Lower leg skin (tissue), 4 donors: Measurements from ENCODE around the gene FARS2. TPM values are rescaled to one million over a fixed set of nuclear protein-coding genes. Genes with fewer than 3 reads are reported as not detected.

Experiments
- DNase-seq, 2 donors: peaks; one replicate each; pipeline ENCODE4 v3.0.0-alpha.2; 2019; ENCODE audit warnings: low spot score in 2 of 2
- H3K4me3 ChIP-seq: fragments of 200-600 bp; sonication (generic); 2 replicates; pipeline ENCODE4 v1.5.1; 2017; ENCODE audit warnings: mild to moderate bottlenecking, low read depth; ENCODE audit not compliant: poor library complexity, severe bottlenecking
- POLR2A ChIP-seq, 2 donors: fragments of 450-650 bp; IDR thresholded peaks; one replicate each; pipeline ENCODE4 v1.6.1; 2016 to 2017; ENCODE audit warnings: antibody characterized with exemption in 2 of 2, mild to moderate bottlenecking in 1 of 2, moderate library complexity in 1 of 2
- WGBS, 2 donors: methylation state at CpG; one replicate each; pipeline ENCODE4 v1.1.5; 2018; 5-methylcytosine and 5-hydroxymethylcytosine counted together
- intact Hi-C: fragments of 100-400 bp; cut with DNase I; formaldehyde crosslinking; loops from one replicate; pipeline ENCODE4 v1.15.0; 2023; ENCODE audit warnings: low total_unique reads
- total RNA-seq, 4 donors: library from RNA; depleted of rRNA; stranded (reverse); fragments of >200 nt; gene quantifications; one replicate each; pipeline ENCODE4 v1.1.0, GENCODE V29; 2016
- TF ChIP-seq, protein P1 (sequence below), 3 donors: fragments of 450-650 bp; IDR thresholded peaks; one replicate each; pipeline ENCODE4 v1.5.1; 2016; ENCODE audit warnings: antibody characterized with exemption in 3 of 3, mild to moderate bottlenecking in 3 of 3, moderate library complexity in 2 of 3

The FARS2 gene
- total RNA-seq, 4 donors from 2014 or later = 7.0 to 14.7 (median 11.1) TPM

DNA sequence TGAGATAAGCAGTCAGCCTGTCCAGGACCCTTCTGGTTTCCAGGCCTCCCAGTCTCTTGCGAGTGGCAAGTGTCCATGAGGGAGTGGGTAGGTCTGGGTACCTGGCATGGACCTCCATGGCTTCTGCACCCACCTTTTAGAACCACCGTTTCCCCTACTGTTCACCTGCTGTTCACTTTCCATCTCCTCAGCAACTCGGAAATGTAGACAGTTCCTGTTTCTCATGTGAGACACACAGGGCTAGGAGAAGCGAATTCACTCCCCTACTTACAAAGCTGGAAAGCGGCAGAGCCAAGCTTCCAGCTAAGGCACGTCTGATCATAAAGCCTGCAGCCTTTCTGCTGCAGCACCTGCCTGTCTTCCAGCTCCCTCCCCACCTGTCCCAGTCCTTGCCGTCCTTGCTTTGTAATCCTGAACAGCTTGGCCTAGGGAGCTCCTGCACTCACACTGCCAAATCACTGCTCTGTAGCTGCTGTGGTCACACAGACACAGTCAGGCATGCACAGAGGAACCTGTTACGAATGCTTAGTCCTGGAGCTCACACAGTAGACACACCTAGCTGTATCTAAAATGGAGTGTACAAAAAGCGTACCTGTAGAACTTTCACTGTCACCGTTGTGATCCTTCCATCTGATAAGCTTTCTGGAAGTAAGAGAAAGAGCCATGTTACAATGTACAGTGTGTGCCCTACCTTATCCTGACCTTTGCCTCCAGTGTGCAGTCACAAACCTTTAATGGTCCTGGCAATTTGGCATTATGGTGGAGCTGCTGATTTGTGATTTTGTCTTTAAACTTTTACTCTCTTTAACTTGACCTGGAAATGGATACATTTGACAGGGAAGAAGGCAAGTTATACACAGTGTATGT, 451.3 kb downstream of the FARS2 start:
- intact Hi-C loops = no loop called here
- TF ChIP-seq, protein P1, sequence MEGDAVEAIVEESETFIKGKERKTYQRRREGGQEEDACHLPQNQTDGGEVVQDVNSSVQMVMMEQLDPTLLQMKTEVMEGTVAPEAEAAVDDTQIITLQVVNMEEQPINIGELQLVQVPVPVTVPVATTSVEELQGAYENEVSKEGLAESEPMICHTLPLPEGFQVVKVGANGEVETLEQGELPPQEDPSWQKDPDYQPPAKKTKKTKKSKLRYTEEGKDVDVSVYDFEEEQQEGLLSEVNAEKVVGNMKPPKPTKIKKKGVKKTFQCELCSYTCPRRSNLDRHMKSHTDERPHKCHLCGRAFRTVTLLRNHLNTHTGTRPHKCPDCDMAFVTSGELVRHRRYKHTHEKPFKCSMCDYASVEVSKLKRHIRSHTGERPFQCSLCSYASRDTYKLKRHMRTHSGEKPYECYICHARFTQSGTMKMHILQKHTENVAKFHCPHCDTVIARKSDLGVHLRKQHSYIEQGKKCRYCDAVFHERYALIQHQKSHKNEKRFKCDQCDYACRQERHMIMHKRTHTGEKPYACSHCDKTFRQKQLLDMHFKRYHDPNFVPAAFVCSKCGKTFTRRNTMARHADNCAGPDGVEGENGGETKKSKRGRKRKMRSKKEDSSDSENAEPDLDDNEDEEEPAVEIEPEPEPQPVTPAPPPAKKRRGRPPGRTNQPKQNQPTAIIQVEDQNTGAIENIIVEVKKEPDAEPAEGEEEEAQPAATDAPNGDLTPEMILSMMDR (IDR thresholded peaks at IDR 0.05) = no peak
- WGBS, 2 donors = 61 to 85% methylated on average over 10 of the region's 10 CpGs
- H3K4me3 ChIP-seq = no peak overlapping the region
- no peak for DNase-seq

DNA sequence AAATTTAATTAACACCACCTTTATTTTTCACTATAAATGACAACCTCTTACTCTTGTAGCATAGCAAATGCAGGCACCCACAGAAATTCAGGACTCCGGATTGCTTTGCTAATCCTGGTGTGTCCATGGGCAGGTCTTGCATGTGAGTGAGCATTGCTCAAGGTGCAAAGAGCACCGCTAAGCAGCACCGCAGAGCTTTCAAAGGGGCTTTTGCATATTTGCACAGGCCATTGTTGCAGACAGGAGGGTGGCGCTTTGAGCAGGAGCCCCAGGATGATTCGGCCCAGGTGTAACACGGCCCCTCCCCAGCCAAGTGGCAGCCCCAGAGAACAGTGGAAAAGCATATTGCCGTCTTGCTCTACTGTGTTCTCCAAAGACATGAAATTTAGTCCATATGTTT, 452.2 kb downstream of the FARS2 start:
- DNase-seq = no peak
- no peak overlapping the region for H3K4me3 ChIP-seq
- no peak for TF ChIP-seq POLR2A (IDR thresholded peaks at IDR 0.05)
- TF ChIP-seq, protein P1 (IDR thresholded peaks at IDR 0.05) = no peak
- intact Hi-C loops = no loop called here
- WGBS, 2 donors = 78 to 80% methylated on average over 7 of the region's 7 CpGs

DNA sequence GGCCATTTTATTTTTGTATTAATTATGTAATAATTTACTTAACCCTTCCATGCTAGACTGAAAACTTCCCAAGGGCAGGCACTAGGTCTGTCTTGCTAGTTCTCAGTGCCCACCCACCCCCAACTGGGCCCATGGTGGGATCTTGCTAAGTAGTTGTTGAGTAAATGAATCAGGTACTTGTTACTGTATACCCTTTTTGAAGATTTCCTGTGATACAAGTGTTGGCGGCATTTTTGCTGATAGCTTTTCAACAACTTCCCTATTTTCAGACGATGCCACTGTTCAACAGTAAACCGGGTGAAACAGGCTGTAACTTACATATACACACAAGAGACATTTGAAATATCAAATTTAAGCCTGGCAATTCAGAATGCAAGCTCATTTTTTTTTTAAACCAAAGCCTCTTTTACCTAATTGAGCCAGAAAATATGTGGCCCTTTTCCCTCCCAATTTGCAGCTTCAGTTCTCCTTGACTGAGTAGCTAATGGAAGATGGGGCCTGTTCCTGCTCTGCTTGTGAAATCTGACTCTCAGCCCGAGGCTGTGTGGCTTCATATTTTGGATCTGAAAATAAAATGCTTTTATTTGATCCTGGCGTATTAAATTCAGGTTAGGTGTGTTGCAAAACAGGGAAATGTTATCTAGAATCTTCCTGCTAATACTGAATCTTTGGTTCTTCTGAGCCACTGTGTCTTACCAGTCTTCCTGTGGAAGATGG, 457.1 kb downstream of the FARS2 start:
- H3K4me3 ChIP-seq = no peak overlapping the region
- intact Hi-C loops = no loop called here
- no peak for TF ChIP-seq POLR2A (IDR thresholded peaks at IDR 0.05)
- TF ChIP-seq, protein P1 (IDR thresholded peaks at IDR 0.05) = no peak
- whole genome bisulfite sequencing, 2 donors = 75 to 78% methylated on average over 5 of the region's 5 CpGs
- DNase-seq = no peak

DNA sequence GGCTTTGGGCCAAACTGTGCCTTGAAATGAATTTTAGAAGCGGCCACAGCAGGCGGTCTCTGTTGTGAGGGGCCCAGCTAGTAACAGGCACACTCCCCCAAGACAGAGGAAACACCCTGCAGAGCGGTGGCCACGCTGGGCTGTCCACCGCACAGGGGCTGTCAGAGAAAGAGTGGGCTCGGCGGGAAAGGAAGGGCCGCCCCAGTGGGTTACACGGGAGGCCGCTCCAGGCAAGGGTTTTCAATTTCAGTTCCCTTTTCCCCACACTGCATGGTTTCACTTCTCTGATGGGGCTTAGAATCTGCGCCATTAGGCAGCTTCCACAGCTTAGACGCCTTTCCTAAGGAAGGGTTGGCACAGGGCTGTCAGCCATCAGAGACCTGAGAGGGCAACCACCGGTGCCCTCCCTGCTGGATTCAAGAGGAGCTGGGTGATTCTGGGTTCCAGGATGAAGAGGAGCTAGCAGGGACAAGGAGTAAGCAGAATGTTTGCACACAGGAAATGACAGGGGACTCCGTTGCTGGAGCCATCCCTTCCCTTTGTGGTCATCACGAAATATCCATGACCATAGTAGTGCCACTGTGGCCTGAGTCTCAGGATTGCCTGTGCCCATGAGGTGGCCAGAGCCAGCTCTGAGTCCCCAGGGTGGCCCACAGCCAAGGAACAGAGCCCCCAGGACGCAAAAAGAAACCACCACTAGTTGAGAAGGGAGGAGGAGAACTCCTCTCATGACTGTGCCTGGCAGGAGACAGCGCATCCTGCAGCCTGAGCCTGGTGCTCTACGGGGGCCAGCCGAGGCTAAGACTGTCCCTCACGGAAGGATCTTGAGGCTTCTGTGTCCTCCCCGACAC, 462.8 kb downstream of the FARS2 start:
- intact Hi-C loops = no loop called here
- 75 to 81% methylated on average over 21 of the region's 21 CpGs for WGBS, 2 donors
- TF ChIP-seq, protein P1 (IDR thresholded peaks at IDR 0.05) = no peak
- no peak for TF ChIP-seq POLR2A (IDR thresholded peaks at IDR 0.05)
- H3K4me3 ChIP-seq = no peak overlapping the region
- DNase-seq = no peak

DNA sequence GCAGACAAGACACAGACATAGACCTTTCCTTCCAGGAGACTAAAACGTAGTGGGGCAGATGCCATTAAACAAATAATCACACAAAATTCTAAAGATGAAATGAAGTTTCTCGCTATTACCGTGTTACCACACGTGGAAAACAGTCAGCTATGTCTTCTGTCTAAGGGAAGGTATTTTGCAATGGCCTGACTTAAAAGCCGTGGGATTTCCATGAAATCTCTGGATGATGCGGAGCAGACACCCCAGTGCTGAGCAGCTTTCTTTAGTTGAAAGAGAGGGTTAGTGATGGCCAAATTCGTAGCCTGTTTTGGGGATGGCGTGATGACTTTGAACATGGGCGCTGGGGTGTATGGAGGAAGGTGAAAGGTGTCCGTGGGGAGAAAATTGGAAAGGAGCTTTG, 463.6 kb downstream of the FARS2 start:
- WGBS, 2 donors = 96% methylated on average over 10 of the region's 10 CpGs
- intact Hi-C loops = no loop called here

More for the DNA sequence above, 463.6 kb downstream of the FARS2 start:
- no peak overlapping the region for H3K4me3 ChIP-seq
- TF ChIP-seq, protein P1 (IDR thresholded peaks at IDR 0.05) = no peak
- no peak for TF ChIP-seq POLR2A (IDR thresholded peaks at IDR 0.05)
- no peak for DNase-seq
